Hepatocyte (in vitro differentiated cells): ENCODE data around the gene MRTFA. TPM values are rescaled to one million over a fixed set of nuclear protein-coding genes. Genes with fewer than 3 reads are reported as not detected.

Experiments used
- DNase-seq: peaks from one replicate; pipeline ENCODE4 v3.0.0-alpha.2; 2016; ENCODE audit warnings: low spot score
- H2AFZ ChIP-seq: fragments of 200-600 bp; sonication (generic); 2 replicates; pipeline ENCODE4 v1.6.0; 2016; ENCODE audit warnings: antibody characterized with exemption, mild to moderate bottlenecking
- H3K27ac ChIP-seq: fragments of 200-600 bp; sonication (generic); 2 replicates; pipeline ENCODE4 v1.5.1; 2016; ENCODE audit warnings: mild to moderate bottlenecking
- H3K27me3 ChIP-seq: fragments of 200-600 bp; sonication (generic); 2 replicates; pipeline ENCODE4 v1.6.1; 2016
- H3K36me3 ChIP-seq: fragments of 200-600 bp; sonication (generic); replicated peaks from 2 replicates; pipeline ENCODE4 v1.5.1; 2016; ENCODE audit warnings: low read depth; ENCODE audit not compliant: insufficient read depth
- H3K4me1 ChIP-seq: fragments of 200-600 bp; sonication (generic); 2 replicates; pipeline ENCODE4 v1.5.1; 2016; ENCODE audit warnings: mild to moderate bottlenecking, moderate library complexity; ENCODE audit not compliant: insufficient read depth
- H3K4me2 ChIP-seq: fragments of 200-600 bp; sonication (generic); 2 replicates; pipeline ENCODE4 v1.6.0; 2016
- H3K4me3 ChIP-seq: fragments of 200-600 bp; sonication (generic); 2 replicates; pipeline ENCODE4 v1.5.1; 2016; ENCODE audit warnings: mild to moderate bottlenecking
- H3K79me2 ChIP-seq: fragments of 200-600 bp; sonication (generic); 2 replicates; pipeline ENCODE4 v1.6.0; 2017; ENCODE audit warnings: mild to moderate bottlenecking
- H3K9me2 ChIP-seq: fragments of 200-600 bp; sonication (generic); replicated peaks from 2 replicates; pipeline ENCODE4 v1.6.0; 2017; ENCODE audit warnings: mild to moderate bottlenecking; ENCODE audit not compliant: insufficient read depth
- H3K9me3 ChIP-seq: fragments of 200-600 bp; sonication (generic); 2 replicates; pipeline ENCODE4 v1.5.1; 2016; ENCODE audit warnings: low read depth, mild to moderate bottlenecking
- H4K20me1 ChIP-seq: fragments of 200-600 bp; sonication (generic); 2 replicates; pipeline ENCODE4 v1.6.0; 2016; ENCODE audit warnings: mild to moderate bottlenecking; ENCODE audit not compliant: insufficient read depth, poor library complexity, severe bottlenecking
- EZH2 ChIP-seq: fragments of 200-600 bp; sonication (generic); IDR thresholded peaks from 2 replicates; pipeline ENCODE4 v1.6.1; 2016; ENCODE audit warnings: antibody characterized with exemption, mild to moderate bottlenecking, borderline replicate concordance
- EZH2phosphoT487 ChIP-seq: fragments of 200-600 bp; sonication (generic); IDR thresholded peaks from one replicate; pipeline ENCODE4 v1.6.1; 2018; ENCODE audit warnings: antibody characterized with exemption, mild to moderate bottlenecking, low read depth, moderate library complexity; ENCODE audit not compliant: unreplicated experiment, severe bottlenecking
- WGBS: methylation state at CpG from one replicate; pipeline ENCODE4 v1.1.6; 2016; ENCODE audit warnings: low lambda C conversion rate; ENCODE audit errors: missing lambda C conversion rate; 5-methylcytosine and 5-hydroxymethylcytosine counted together
- polyA plus RNA-seq: library from polyadenylated mRNA; unstranded; fragments of >200 nt; fragmentation: Nextera tagmentation; extraction: Ambion mirVana; gene quantifications from 2 replicates; pipeline ENCODE4 v1.2.1, GENCODE V29; 2016
- total RNA-seq: library from RNA; depleted of rRNA; stranded (reverse); fragments of >200 nt; gene quantifications from 2 replicates; pipeline ENCODE4 v1.2.3, GENCODE V29; 2014
- TF ChIP-seq, protein P1 (sequence below): fragments of 200-600 bp; sonication (generic); IDR thresholded peaks from 2 replicates; pipeline ENCODE4 v1.5.1; 2016; ENCODE audit warnings: antibody characterized with exemption, mild to moderate bottlenecking; ENCODE audit not compliant: poor library complexity

The MRTFA gene
- total and polyA plus RNA-seq, 2 experiments from 2014 or later = 19.0 to 29.7 TPM

DNA sequence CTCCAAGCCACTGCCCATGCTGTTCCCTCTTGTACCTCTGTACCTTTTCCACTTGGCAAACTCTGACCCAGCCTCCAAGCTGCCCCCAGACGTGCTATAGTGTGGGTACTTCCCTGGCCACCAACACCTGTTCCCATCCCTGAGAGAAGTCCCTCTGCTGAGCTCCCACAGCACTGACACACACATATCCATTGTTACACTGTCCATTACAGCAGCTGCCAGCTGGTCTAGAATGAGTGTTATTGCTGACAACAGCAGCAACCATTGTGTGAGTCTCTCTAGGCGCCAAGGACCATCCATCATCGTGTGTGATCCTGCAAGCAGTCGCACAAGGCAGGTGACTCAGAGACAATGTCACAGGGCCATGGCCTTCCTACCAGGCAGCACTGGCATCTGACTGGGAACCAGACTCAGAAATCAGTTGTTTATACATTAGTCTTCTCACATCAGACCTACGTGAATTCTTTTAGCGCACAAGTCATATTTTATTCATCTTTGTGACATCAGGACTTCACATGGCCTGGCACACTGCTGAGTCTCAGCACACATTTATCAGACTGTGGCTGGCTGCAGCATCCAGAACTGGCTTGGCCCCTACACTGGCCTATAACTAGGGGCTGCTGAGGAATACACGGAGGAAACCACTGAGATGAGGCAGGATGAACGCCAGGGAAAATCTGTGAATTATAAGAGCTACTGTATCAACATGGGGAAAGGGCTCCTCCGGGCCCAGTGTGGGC is 209.8 kb downstream of the MRTFA start:
- H3K9me3 ChIP-seq = no peaks in the 10 kb centered on the region

DNA sequence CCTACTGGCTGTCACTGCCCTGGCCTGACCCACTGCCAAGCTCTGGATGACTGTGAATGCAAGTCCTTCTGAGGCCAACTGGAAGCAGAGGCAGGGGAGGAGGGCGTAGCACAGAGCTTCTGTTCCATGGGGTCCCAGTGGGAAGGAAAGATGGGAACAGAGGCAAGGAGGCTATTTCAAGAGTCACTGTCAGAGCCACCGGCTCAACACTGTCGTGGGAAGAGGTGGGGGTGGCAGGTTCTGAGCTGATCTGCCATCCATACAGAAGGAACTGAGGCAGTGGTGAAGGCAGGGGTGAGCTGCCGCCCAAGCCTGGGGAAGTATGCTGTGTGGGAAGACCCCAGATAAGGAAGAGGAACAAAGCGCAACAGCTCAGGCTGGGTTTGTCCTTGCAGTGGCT is 211.4 kb downstream of the MRTFA start:
- no peak for DNase-seq
- Histone ChIP-seq H3K79me2 (no peaks in the 10 kb centered on the region), H3K36me3 (no peaks in the 10 kb centered on the region), H4K20me1 (no peaks in the 10 kb centered on the region), H3K9me3 (no peaks in the 10 kb centered on the region), H3K4me2 (no peak overlapping the region), H3K27ac (no peak overlapping the region), H3K9me2 (no peaks in the 10 kb centered on the region), H2AFZ (no peak overlapping the region), H3K4me3 (no peak overlapping the region), H3K4me1 (no peaks in the 10 kb centered on the region), H3K27me3 (no peaks in the 10 kb centered on the region)
- TF ChIP-seq, protein P1, sequence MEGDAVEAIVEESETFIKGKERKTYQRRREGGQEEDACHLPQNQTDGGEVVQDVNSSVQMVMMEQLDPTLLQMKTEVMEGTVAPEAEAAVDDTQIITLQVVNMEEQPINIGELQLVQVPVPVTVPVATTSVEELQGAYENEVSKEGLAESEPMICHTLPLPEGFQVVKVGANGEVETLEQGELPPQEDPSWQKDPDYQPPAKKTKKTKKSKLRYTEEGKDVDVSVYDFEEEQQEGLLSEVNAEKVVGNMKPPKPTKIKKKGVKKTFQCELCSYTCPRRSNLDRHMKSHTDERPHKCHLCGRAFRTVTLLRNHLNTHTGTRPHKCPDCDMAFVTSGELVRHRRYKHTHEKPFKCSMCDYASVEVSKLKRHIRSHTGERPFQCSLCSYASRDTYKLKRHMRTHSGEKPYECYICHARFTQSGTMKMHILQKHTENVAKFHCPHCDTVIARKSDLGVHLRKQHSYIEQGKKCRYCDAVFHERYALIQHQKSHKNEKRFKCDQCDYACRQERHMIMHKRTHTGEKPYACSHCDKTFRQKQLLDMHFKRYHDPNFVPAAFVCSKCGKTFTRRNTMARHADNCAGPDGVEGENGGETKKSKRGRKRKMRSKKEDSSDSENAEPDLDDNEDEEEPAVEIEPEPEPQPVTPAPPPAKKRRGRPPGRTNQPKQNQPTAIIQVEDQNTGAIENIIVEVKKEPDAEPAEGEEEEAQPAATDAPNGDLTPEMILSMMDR = no peak
- TF ChIP-seq EZH2phosphoT487 (no peak), EZH2 (no peak)
- WGBS = 98% methylated on average over 5 of the region's 5 CpGs

More for the DNA sequence above, 209.8 kb downstream of the MRTFA start:
- no peaks in the 10 kb centered on the region for H3K4me1 ChIP-seq
- H3K4me2 ChIP-seq = no peak overlapping the region
- no peak overlapping the region for H3K27ac ChIP-seq
- DNase-seq = no peak
- no peak for TF ChIP-seq EZH2phosphoT487
- TF ChIP-seq EZH2 = no peak
- H3K79me2 ChIP-seq = no peaks in the 10 kb centered on the region
- no peaks in the 10 kb centered on the region for H3K9me2 ChIP-seq
- H4K20me1 ChIP-seq = no peaks in the 10 kb centered on the region
- H3K36me3 ChIP-seq = no peaks in the 10 kb centered on the region
- no peak overlapping the region for H2AFZ ChIP-seq
- no peak overlapping the region for H3K4me3 ChIP-seq
- no peaks in the 10 kb centered on the region for H3K27me3 ChIP-seq
- WGBS = 96% methylated on average over 9 of the region's 9 CpGs

DNA sequence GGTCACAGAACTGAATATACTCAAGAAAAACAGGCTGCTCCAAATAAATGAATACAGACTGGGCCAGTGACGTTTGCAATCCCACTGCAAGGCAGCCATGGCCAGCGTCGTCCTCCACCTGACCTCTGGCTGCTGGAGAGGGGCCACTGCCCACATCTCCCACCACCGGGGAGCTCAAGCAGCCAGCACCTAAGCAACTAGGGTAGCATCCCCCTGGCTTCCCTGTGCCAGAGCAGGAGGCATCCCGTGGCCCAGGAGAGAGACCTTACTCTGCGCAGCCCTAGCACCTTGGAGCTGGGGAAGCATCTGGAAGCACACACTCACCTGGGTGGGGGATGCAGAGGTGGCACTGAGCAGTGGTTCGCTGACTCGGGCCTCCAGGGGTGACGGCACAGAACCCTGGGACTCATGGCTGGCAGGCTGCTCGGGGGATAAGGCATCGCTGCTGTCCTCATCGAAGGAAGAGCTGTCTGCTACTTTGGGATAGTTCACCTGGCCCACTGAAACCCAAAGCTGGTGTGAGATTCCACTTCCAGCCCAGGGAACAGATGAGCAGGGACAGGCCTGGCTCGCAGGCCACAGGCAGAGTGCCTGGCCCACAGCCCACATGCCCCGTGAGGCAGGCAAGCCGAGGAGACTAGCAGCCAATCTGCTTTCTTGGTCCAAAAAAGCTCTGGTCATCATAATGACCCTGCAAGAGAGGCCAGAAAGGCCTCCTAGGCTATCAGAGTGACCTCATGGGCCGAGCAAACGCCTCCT is 212.5 kb downstream of the MRTFA start:
- TF ChIP-seq EZH2 = no peak
- TF ChIP-seq EZH2phosphoT487 = no peak
- TF ChIP-seq, protein P1 = no peak
- Histone ChIP-seq H3K4me2 (no peak overlapping the region), H4K20me1 (no peaks in the 10 kb centered on the region), H3K27ac (no peak overlapping the region), H2AFZ (no peak overlapping the region), H3K36me3 (no peaks in the 10 kb centered on the region), H3K9me2 (no peaks in the 10 kb centered on the region), H3K4me3 (no peak overlapping the region), H3K79me2 (no peaks in the 10 kb centered on the region), H3K9me3 (no peaks in the 10 kb centered on the region), H3K4me1 (no peaks in the 10 kb centered on the region), H3K27me3 (no peaks in the 10 kb centered on the region)
- 92% methylated on average over 17 of the region's 17 CpGs for WGBS
- DNase-seq = no peak

DNA sequence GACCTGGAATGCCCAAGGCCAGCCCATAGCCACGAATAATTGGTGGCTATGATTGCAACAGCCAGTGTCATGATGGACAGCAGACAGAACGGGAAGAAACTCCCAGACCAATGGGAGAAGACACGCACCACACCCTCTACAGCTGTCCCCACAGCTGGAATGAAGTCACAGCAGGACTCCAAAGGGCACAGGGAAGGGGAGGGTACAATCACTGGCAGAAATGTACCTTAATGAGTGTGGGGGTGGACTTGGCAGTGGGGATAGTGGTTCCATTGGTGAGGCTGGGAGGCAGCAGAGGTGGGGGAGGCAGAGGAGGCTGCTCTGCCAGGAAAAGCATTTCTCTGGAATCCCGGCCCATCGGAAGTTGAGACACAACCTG is 213.2 kb downstream of the MRTFA start:
- no peak overlapping the region for H3K4me2 ChIP-seq
- no peaks in the 10 kb centered on the region for H4K20me1 ChIP-seq
- no peaks in the 10 kb centered on the region for H3K27me3 ChIP-seq
- H3K9me3 ChIP-seq = no peaks in the 10 kb centered on the region
- H3K9me2 ChIP-seq = no peaks in the 10 kb centered on the region
- H3K4me1 ChIP-seq = no peaks in the 10 kb centered on the region
- whole genome bisulfite sequencing = 92% methylated on average over 5 of the region's 5 CpGs
- H3K27ac ChIP-seq = no peak overlapping the region
- H2AFZ ChIP-seq = no peak overlapping the region
- no peak for DNase-seq
- no peak overlapping the region for H3K4me3 ChIP-seq
- H3K79me2 ChIP-seq = no peaks in the 10 kb centered on the region
- TF ChIP-seq EZH2 (no peak), EZH2phosphoT487 (no peak)
- TF ChIP-seq, protein P1 = no peak
- H3K36me3 ChIP-seq = no peaks in the 10 kb centered on the region
